ENCODE measurements around the gene TXLNG.

TXLNG gene

DNA sequence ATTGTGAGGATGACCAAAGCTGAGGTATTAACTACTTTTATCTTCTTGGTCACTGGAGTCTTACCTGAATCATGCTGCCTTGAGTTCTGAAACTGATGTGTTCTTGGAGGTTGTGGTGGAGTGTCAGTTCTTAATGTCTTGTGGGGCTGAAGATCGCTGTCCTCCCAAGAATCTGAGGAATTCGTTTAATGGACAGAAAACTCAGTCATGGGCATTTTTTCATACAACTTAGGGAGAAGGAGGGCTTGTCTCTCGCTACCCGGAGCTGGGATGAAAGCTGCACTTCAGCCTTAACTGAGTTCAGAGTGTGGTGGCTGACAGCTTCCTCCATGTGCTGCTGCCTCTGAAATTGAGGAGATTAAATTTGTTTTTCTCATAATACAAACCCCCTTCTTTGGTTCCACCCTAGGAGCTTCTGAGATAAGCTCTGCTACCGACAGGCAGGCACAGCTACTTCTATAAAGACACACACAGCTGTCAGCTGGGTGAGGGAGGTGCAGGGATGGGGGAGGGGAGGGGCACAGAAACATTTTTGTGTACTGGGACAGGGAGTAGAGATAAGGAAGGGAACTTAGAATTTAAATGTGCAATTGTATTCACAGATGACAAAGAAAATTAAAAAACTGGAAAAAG lies 53.1 kb downstream of the TXLNG start:
- H3K4me3 ChIP-seq (ENCODE audit: low read depth, low read length) = no peak overlapping the region
- TF ChIP-seq, protein P1, sequence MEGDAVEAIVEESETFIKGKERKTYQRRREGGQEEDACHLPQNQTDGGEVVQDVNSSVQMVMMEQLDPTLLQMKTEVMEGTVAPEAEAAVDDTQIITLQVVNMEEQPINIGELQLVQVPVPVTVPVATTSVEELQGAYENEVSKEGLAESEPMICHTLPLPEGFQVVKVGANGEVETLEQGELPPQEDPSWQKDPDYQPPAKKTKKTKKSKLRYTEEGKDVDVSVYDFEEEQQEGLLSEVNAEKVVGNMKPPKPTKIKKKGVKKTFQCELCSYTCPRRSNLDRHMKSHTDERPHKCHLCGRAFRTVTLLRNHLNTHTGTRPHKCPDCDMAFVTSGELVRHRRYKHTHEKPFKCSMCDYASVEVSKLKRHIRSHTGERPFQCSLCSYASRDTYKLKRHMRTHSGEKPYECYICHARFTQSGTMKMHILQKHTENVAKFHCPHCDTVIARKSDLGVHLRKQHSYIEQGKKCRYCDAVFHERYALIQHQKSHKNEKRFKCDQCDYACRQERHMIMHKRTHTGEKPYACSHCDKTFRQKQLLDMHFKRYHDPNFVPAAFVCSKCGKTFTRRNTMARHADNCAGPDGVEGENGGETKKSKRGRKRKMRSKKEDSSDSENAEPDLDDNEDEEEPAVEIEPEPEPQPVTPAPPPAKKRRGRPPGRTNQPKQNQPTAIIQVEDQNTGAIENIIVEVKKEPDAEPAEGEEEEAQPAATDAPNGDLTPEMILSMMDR (IDR thresholded peaks at IDR 0.05; ENCODE audit: low read depth, low read length) = no peak

DNA sequence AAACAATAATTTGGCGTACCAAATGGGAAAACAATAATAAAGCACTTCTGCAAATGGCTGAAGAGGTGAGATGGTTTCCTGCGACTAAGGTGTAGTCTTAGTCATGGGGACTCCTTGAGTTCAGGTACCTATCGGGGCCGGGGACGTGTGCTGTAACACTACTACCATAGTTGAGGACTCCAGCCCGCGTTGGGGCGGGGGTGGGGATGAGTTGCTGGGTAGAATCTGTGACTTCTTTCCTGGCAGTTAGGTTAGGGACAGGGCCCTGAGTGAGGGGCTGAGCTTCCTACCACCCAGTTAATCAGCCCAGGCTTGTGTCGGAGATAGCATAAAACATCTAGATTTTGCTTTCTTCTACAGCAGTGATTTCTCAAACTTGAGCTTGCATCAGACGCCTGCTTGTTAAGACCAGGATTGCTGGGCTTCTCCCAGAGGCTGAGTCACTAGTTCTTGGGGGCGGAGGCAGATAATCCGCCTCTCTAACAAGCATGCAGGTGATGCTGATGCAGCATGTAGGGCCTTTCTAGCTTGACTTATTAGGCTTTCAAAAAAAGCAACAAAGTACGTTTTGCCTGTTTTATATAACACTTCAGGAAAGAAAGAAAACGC lies 53.7 kb downstream of the TXLNG start:
- TF ChIP-seq, protein P1 (IDR thresholded peaks at IDR 0.05; ENCODE audit: low read depth, low read length) = no peak
- H3K4me3 ChIP-seq (ENCODE audit: low read depth, low read length) = no peak overlapping the region

DNA sequence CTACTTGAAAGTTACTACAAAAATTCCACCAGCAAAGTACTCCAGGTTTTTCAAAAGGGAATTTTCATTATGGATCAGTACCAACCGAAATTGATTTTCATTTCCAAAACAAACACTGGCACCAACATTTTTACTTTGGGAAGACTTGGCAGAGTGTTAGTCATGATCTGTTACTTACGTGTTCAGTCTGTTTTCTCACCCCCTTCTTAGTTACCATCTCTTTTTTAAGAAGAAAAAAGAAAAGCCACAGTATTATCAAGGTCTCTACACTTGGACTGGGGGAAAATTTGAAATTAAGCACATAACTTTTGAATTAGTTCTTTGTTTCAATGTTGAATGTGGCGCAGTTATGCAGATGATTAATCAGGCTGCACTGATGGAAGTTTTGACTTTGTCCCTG lies 56.4 kb downstream of the TXLNG start:
- TF ChIP-seq, protein P1 (IDR thresholded peaks at IDR 0.05; ENCODE audit: low read depth, low read length) = no peak
- no peak overlapping the region for H3K4me3 ChIP-seq (ENCODE audit: low read depth, low read length)

DNA sequence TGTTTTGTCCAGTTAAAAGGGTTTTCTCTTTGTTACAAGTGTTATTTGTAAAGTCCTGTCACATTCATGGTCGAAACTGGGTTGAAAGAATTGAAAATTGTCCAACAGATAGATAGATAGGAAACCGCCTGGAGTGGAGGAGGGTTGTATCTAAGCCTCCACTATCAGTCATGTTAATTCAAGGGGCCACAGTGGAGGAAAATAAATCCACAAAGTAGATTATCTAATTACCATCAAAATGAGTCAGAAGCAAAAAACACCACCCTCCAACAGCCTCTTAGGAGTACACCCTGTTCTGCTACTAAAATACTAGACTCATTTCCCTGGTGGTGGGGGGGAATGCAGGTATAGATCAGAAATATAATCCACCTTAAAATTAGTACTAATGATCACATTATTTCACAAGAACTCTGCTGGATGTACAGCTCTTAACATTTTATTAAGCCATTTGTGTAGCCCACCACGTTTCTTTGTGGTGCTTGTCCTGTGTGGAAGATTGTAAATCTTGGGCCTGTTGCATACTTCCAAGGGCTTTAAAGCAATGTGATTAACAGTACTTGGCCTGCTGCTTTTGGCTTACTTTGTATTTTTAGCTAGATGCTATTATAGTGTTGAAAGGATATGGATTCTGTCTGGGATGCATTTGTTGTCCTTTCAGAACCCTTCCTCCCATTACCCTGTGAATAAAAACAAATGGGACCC lies 57.1 kb downstream of the TXLNG start:
- TF ChIP-seq, protein P1 (IDR thresholded peaks at IDR 0.05; ENCODE audit: low read depth, low read length) = no peak
- no peak overlapping the region for H3K4me3 ChIP-seq (ENCODE audit: low read depth, low read length)

DNA sequence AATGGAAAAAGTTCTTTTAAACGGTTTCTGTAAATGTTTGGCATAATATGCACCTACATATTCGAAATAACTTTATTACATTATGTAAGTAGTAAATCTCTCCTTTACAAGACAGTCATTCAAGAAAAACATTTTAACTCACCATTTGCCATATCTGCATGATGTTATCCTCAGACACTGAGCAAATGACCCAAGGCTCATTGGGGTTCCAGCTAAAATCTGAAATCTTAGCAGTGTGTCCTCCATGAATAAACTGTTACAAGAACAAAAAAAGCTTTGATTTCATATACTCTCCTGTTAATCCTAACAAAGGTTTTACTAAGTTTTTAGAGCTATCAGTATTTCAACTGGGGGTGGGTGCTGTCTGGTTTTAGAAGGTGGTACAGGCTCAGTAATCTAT lies 59.4 kb downstream of the TXLNG start:
- H3K4me3 ChIP-seq (ENCODE audit: low read depth, low read length) = no peak overlapping the region
- TF ChIP-seq, protein P1 (IDR thresholded peaks at IDR 0.05; ENCODE audit: low read depth, low read length) = no peak

DNA sequence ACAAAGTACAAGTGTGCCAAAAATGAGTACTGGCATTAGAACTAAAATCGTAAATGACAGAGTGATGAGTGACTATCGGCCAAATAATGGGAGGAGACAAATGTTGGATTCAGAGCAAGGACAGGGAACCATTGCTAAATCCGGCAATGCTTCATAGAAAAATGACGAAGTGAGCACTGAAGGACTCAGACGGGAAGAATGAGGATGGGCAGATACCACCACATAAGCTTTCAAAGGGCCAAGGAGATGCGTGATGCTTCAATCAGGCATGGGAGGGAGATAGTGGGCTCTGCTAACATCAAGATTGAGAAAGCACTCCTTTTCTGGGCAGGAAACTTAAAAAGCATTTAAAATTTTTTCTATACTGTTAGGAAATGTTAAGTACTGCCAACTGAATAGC lies 62.3 kb downstream of the TXLNG start:
- H3K4me3 ChIP-seq (ENCODE audit: low read depth, low read length) = no peak overlapping the region
- TF ChIP-seq, protein P1 (IDR thresholded peaks at IDR 0.05; ENCODE audit: low read depth, low read length) = no peak

DNA sequence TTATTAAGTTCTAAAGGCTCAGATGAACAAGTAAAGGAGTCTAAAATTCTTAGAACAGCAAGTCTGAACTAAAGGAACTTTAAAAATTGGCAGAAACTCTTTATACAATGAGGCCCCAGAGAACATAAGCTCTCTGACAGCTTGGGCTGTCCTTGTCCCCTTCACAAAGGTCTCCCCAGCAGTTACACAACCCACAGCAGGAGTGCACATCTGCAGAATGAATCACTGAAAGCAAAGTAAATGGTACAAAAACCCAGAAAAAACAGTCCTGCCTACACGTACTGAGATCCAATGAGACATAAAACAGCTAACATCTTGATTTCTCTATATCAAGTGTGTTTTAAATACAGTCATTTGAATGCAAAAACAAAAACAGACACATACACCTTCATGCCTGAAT lies 65.2 kb downstream of the TXLNG start:
- TF ChIP-seq, protein P1 (IDR thresholded peaks at IDR 0.05; ENCODE audit: low read depth, low read length) = no peak
- H3K4me3 ChIP-seq (ENCODE audit: low read depth, low read length) = no peak overlapping the region

Measured in WI38 (cell line).